ENCODE results near the gene FAM193B.

FAM193B gene

GRCh38 chr5:177512736-177513380 lies 41.5 kb downstream of the FAM193B start:
- no peak for DNase-seq

- DNase-seq: no peak
These were observed 42.3 kb downstream of the FAM193B start for GRCh38 chr5:177511796-177512675.

GRCh38 chr5:177511181-177511580 lies 43.2 kb downstream of the FAM193B start:
- DNase-seq: no peak

GRCh38 chr5:177510567-177511053 lies 43.8 kb downstream of the FAM193B start:
- DNase-seq: no peak

GRCh38 chr5:177509991-177510566 lies 44.3 kb downstream of the FAM193B start:
- DNase-seq: no peak

- DNase-seq: no peak
These were observed 44.9 kb downstream of the FAM193B start, which contains the start of gene DOK3 for GRCh38 chr5:177509381-177509951. DOK3 (minus strand) TSS chr5:177509826; CDS start chr5:177509540, 286 bp downstream.

- no peak for DNase-seq
These were observed 45.5 kb downstream of the FAM193B start for GRCh38 chr5:177508837-177509236.

GRCh38 chr5:177508221-177508611 lies 46.1 kb downstream of the FAM193B start:
- DNase-seq: no peak

GRCh38 chr5:177507596-177508220 lies 46.7 kb downstream of the FAM193B start:
- no peak for DNase-seq

- no peak for DNase-seq
These were observed 47.2 kb downstream of the FAM193B start for GRCh38 chr5:177507165-177507564.

GRCh38 chr5:177505075-177505474 lies 49.3 kb downstream of the FAM193B start:
- DNase-seq: no peak

- DNase-seq: no peak
These were observed 50.0 kb downstream of the FAM193B start for GRCh38 chr5:177504086-177505056.

GRCh38 chr5:177503351-177504085 lies 50.8 kb downstream of the FAM193B start:
- DNase-seq: no peak

GRCh38 chr5:177502886-177503285 lies 51.5 kb downstream of the FAM193B start:
- DNase-seq: no peak

- DNase-seq: no peak
These were observed 52.3 kb downstream of the FAM193B start for GRCh38 chr5:177501874-177502678.

- DNase-seq: peak; percentile 86
These were observed 53.5 kb downstream of the FAM193B start for GRCh38 chr5:177500685-177501522.

GRCh38 chr5:177499842-177500241 lies 54.5 kb downstream of the FAM193B start:
- DNase-seq: no peak

- no peak for DNase-seq
These were observed 56.2 kb downstream of the FAM193B start for GRCh38 chr5:177498013-177498787.

All from COR-L47 (cell line).